HCT116 (cell line): Measurements from ENCODE around the gene PLD2. TPM values are rescaled to one million over a fixed set of nuclear protein-coding genes. Genes with fewer than 3 reads are reported as not detected.

Experiments used
- ATAC-seq: fragments of 200-7000 bp; cut with Tn5 transposase; 2 replicates; pipeline ENCODE4 v1.9.1; 2020; ENCODE audit warnings: mild to moderate bottlenecking, moderate library complexity
- BruUV-seq: library from RNA; stranded (reverse); fragments of 400-500 nt; replicated peaks from 2 replicates; lab custom pipeline; 2021; lab: Mats Ljungman, UMichigan
- CTCF ChIA-PET: fragments of 300-600 bp; sonication (Branson Sonifier 250); formaldehyde crosslinking; loops from one replicate; lab custom pipeline; 2021; ENCODE audit warnings: antibody characterized with exemption; lab: Charles Lee
- POLR2A ChIA-PET: fragments of 300-600, 350-600 bp; sonication (Branson Sonifier 250); formaldehyde crosslinking; loops from one replicate; lab custom pipeline; 2021; ENCODE audit warnings: antibody characterized with exemption; lab: Charles Lee
- RAD21 ChIA-PET, 2 experiments: fragments of 300-600 bp; sonication (Branson Sonifier 250); formaldehyde crosslinking; loops; one replicate each; lab custom pipeline; 2023; ENCODE audit warnings: low total read pairs in 2 of 2; ENCODE audit not compliant: uncharacterized antibody in 2 of 2, unreplicated experiment in 2 of 2, low non-redundant PET in 1 of 2; lab: Charles Lee
- DNase-seq: peaks from one replicate; pipeline ENCODE4 v3.0.0-alpha.2; 2010; ENCODE audit warnings: low read depth, low spot score
- H2AFZ ChIP-seq: fragments of 200-600 bp; shearing (Covaris generic), sonication (generic); 2 replicates; pipeline ENCODE4 v1.6.1; 2017; ENCODE audit warnings: low read depth, mixed run types, mixed read lengths, antibody characterized with exemption, low read length; ENCODE audit not compliant: poor library complexity, severe bottlenecking
- H3K27ac ChIP-seq: 2 replicates; pipeline ENCODE4 v1.5.1; 2012; ENCODE audit warnings: low read depth, low read length
- H3K27me3 ChIP-seq: fragments of 200-600 bp; sonication (generic); 2 replicates; pipeline ENCODE4 v1.6.1; 2016; ENCODE audit warnings: mixed run types, low read length, mixed read lengths; ENCODE audit not compliant: insufficient read depth
- H3K36me3 ChIP-seq, 2 experiments: fragments of 200-500 bp in 1 of 2; fragments of 200-600 bp in 1 of 2; sonication (Bioruptor generic) in 1 of 2; sonication (generic) in 1 of 2; 2 replicates each; pipeline versions ENCODE4 v1.5.1 to v1.6.1; 2014 to 2016; ENCODE audit warnings: low read length in 2 of 2, inconsistent platforms in 1 of 2, mixed read lengths in 1 of 2, mixed run types in 1 of 2; ENCODE audit not compliant: insufficient read depth in 2 of 2, control insufficient read depth in 1 of 2
- H3K4me1 ChIP-seq, 2 experiments: fragments of 200-600 bp in 1 of 2; sonication (generic) in 1 of 2; 2 replicates each; pipeline versions ENCODE4 v1.5.1 to v1.6.1; 2012 to 2017; ENCODE audit warnings: low read length in 2 of 2, inconsistent platforms in 1 of 2, mild to moderate bottlenecking in 1 of 2, mixed read lengths in 1 of 2, mixed run types in 1 of 2, moderate library complexity in 1 of 2; ENCODE audit not compliant: insufficient read depth in 2 of 2, control insufficient read depth in 1 of 2
- H3K4me2 ChIP-seq: fragments of 200-600 bp; sonication (generic); 2 replicates; pipeline ENCODE4 v1.6.1; 2017; ENCODE audit warnings: mixed run types, low read length, mixed read lengths
- H3K4me3 ChIP-seq, 2 experiments: fragments of 200-600 bp in 1 of 2; sonication (generic) in 1 of 2; replicated peaks in 1 of 2; 2 replicates each; pipeline ENCODE4 v1.5.1; 2011 to 2016; ENCODE audit warnings: low read length in 2 of 2, control low read depth in 1 of 2, low read depth in 1 of 2, mild to moderate bottlenecking in 1 of 2, mixed read lengths in 1 of 2, mixed run types in 1 of 2
- H3K79me2 ChIP-seq: fragments of 200-600 bp; sonication (generic); 2 replicates; pipeline ENCODE4 v1.6.1; 2017; ENCODE audit warnings: mild to moderate bottlenecking, mixed run types, low read length, moderate library complexity, mixed read lengths; ENCODE audit not compliant: insufficient read depth
- H3K9ac ChIP-seq: fragments of 200-600 bp; sonication (generic); 2 replicates; pipeline ENCODE4 v1.6.1; 2016; ENCODE audit warnings: low read length, mixed read lengths
- H3K9me2 ChIP-seq: fragments of 200-600 bp; sonication (generic), shearing (Covaris generic); 2 replicates; pipeline ENCODE4 v1.6.1; 2017; ENCODE audit warnings: mixed run types, mild to moderate bottlenecking, moderate library complexity; ENCODE audit not compliant: insufficient read depth
- H3K9me3 ChIP-seq, 2 experiments: fragments of 200-500 bp in 1 of 2; fragments of 200-600 bp in 1 of 2; sonication (Bioruptor generic) in 1 of 2; sonication (generic) in 1 of 2; 2 replicates each; pipeline ENCODE4 v1.6.1; 2014 to 2017; ENCODE audit warnings: low read length in 2 of 2, mixed read lengths in 2 of 2, inconsistent platforms in 1 of 2, low read depth in 1 of 2, mild to moderate bottlenecking in 1 of 2, mixed run types in 1 of 2, moderate library complexity in 1 of 2; ENCODE audit not compliant: control insufficient read depth in 1 of 2, insufficient read depth in 1 of 2
- H4K20me1 ChIP-seq: fragments of 200-600 bp; sonication (generic), shearing (Covaris generic); 2 replicates; pipeline ENCODE4 v1.6.1; 2017; ENCODE audit warnings: mixed run types, mild to moderate bottlenecking, moderate library complexity; ENCODE audit not compliant: insufficient read depth
- EGR1 ChIP-seq: IDR thresholded peaks from 2 replicates; pipeline ENCODE4 v1.6.1; 2012; ENCODE audit warnings: low read depth
- ELF1 ChIP-seq: IDR thresholded peaks from 2 replicates; pipeline ENCODE4 v1.6.1; 2012; ENCODE audit warnings: low read depth, borderline replicate concordance
- EZH2phosphoT487 ChIP-seq: fragments of 200-600 bp; IDR thresholded peaks from 2 replicates; pipeline ENCODE4 v1.6.1; 2018; ENCODE audit warnings: antibody characterized with exemption, borderline replicate concordance
- FOSL1 ChIP-seq: IDR thresholded peaks from 2 replicates; pipeline ENCODE4 v1.6.1; 2012; ENCODE audit warnings: low read depth
- JUND ChIP-seq: IDR thresholded peaks from 2 replicates; pipeline ENCODE4 v1.6.1; 2012
- POLR2AphosphoS5 ChIP-seq: IDR thresholded peaks from 2 replicates; pipeline ENCODE4 v1.6.1; 2011; ENCODE audit warnings: mild to moderate bottlenecking, low read depth, low read length, moderate library complexity
- SRF ChIP-seq: IDR thresholded peaks from 2 replicates; pipeline ENCODE4 v1.6.1; 2012; ENCODE audit warnings: low read depth
- YY1 ChIP-seq: IDR thresholded peaks from 2 replicates; pipeline ENCODE4 v1.6.1; 2011; ENCODE audit warnings: low read length, low read depth, moderate library complexity, mild to moderate bottlenecking; ENCODE audit not compliant: insufficient replicate concordance; ENCODE audit errors: extremely low read depth
- ZNF274 ChIP-seq: fragments of 200-500 bp; sonication (Bioruptor generic); IDR thresholded peaks from 2 replicates; pipeline ENCODE4 v1.6.1; 2014; ENCODE audit warnings: mild to moderate bottlenecking, low read depth, low read length, inconsistent platforms
- intact Hi-C: fragments of 100-400 bp; cut with micrococcal nuclease; formaldehyde crosslinking; loops from 2 replicates; pipeline ENCODE4 v1.10.0; 2022
- total RNA-seq: library from RNA; stranded (reverse); gene quantifications from one replicate; pipeline ENCODE4 v1.2.1, GENCODE V29; 2021; ENCODE audit not compliant: unreplicated experiment
- TF ChIP-seq, protein P1 (sequence below): IDR thresholded peaks from 2 replicates; pipeline ENCODE4 v1.6.1; 2012; ENCODE audit warnings: low read depth
- TF ChIP-seq, protein P2 (sequence below): IDR thresholded peaks from 2 replicates; pipeline ENCODE4 v1.6.1; 2012

PLD2 gene
- total RNA-seq, 1 experiment from 2014 or later = 47.7 TPM

DNA sequence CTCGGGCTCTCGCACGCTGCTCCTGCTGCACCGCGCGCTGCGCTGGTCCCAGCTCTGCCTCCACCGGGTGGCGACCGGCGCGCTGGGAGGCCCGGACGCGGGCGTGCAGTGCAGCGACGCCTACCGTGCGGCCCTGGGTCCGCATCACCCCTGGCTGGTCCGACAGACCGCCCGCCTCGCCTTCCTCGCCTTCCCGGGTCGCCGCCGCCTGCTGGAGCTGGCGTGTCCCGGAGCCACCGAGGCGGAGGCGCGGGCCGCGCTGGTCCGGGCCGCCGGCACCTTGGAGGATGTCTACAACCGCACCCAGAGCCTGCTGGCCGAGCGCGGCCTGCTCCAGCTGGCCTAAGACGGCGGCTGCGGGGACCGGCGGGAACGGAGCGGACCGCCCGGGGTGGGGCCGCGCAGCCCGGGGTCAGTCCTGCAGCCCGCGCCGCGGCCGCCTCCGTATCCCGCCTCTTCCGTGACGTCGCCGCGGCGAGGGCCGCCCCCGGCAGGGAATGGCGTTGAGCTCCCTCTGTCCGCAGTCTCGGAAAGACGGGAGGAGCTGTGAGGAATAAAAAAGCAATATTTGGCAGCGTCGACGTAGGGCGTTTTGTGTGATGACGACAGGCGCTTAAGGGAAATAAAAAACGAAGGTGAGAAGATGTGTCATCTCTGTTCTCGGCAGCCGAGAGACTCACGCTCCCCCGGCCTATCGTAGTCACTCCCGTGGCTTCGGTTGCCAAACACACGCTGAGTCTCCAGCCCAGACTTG is 16.8 kb upstream of the PLD2 start (continued):
- TF ChIP-seq, protein P1, sequence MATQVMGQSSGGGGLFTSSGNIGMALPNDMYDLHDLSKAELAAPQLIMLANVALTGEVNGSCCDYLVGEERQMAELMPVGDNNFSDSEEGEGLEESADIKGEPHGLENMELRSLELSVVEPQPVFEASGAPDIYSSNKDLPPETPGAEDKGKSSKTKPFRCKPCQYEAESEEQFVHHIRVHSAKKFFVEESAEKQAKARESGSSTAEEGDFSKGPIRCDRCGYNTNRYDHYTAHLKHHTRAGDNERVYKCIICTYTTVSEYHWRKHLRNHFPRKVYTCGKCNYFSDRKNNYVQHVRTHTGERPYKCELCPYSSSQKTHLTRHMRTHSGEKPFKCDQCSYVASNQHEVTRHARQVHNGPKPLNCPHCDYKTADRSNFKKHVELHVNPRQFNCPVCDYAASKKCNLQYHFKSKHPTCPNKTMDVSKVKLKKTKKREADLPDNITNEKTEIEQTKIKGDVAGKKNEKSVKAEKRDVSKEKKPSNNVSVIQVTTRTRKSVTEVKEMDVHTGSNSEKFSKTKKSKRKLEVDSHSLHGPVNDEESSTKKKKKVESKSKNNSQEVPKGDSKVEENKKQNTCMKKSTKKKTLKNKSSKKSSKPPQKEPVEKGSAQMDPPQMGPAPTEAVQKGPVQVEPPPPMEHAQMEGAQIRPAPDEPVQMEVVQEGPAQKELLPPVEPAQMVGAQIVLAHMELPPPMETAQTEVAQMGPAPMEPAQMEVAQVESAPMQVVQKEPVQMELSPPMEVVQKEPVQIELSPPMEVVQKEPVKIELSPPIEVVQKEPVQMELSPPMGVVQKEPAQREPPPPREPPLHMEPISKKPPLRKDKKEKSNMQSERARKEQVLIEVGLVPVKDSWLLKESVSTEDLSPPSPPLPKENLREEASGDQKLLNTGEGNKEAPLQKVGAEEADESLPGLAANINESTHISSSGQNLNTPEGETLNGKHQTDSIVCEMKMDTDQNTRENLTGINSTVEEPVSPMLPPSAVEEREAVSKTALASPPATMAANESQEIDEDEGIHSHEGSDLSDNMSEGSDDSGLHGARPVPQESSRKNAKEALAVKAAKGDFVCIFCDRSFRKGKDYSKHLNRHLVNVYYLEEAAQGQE = no peak
- peak; percentile 56 for TF ChIP-seq POLR2AphosphoS5

DNA sequence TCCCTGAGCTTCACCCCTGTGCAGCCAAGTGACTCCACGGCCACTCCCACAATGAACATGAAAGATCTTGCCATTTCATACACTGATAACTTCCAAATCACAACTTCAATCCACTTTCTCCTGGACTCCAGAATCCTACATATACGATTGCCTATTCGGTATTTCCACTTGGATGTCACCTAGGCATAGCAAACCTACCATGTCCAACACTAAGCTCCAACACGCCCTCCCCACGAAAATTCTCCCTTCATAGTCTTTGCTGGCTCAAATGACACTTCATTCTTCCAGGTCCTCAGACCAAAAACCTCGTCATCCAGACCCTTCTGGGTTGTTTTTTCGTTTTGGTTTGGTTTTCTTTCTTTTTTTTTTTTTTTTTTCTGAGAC is 16.3 kb upstream of the PLD2 start:
- TF ChIP-seq SRF = no peak
- no peak for TF ChIP-seq ELF1
- TF ChIP-seq, protein P2, sequence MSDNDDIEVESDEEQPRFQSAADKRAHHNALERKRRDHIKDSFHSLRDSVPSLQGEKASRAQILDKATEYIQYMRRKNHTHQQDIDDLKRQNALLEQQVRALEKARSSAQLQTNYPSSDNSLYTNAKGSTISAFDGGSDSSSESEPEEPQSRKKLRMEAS = no peak
- no peak for TF ChIP-seq JUND
- no peak for TF ChIP-seq POLR2AphosphoS5
- TF ChIP-seq EZH2phosphoT487 = no peak
- TF ChIP-seq EGR1 = no peak
- TF ChIP-seq ZNF274 = no peak
- no peak for TF ChIP-seq YY1
- TF ChIP-seq FOSL1 = no peak

More for the DNA sequence above, 16.3 kb upstream of the PLD2 start:
- Histone ChIP-seq H3K9ac (peak overlapping the region; percentile 79), H3K27me3 (no peaks in the 10 kb centered on the region), H3K4me2 (peak overlapping the region; percentile 92), H4K20me1 (no peaks in the 10 kb centered on the region), H3K4me1 (peaks cover 25 to 42% of the 10 kb centered on the region in 2 experiments), H3K9me3 (no peaks in the 10 kb centered on the region), H3K36me3 (no peaks in the 10 kb centered on the region), H3K27ac (peak overlapping the region; percentile 98), H3K79me2 (peaks cover 8% of the 10 kb centered on the region; the same call in 1 of the 2 replicates), H2AFZ (peak overlapping the region; percentile 81), H3K9me2 (no peaks in the 10 kb centered on the region), H3K4me3 (peak overlapping the region; percentile 61 to 66)
- ATAC-seq (no peak), DNase-seq (no peak)
- ChIA-PET RAD21 (interaction anchor here (1.4 to 1.5 kb wide), 2 partner anchors 60 to 80 kb away, joined by 4 to 6 read pairs; partner anchors contain the start of genes ARRB2 (in 1 of the 2) and MED11 (in 1 of the 2)), CTCF (interaction anchor here (0.7 to 3.6 kb wide), 17 partner anchors 12 to 224 kb away, joined by 3 to 19 read pairs (median 4); partner anchors contain the start of genes ARRB2, CHRNE, MED11 and PLD2), POLR2A (interaction anchor here (0.7 to 1.3 kb wide), 4 partner anchors 16 to 177 kb away, joined by 3 to 5 read pairs (median 3); partner anchors contain the start of genes PLD2 and SPAG7)
- intact Hi-C loops = loop anchor here (2.0 kb wide), 1 partner anchor 60 kb away; the partner anchor contains the start of gene MED11
- BruUV-seq = no TSS peak
